ENCODE measurements around the gene AGO3. TPM values are rescaled to one million over a fixed set of nuclear protein-coding genes. Genes with fewer than 3 reads are reported as not detected.

Gene AGO3
- total and polyA plus RNA-seq, 10 of the 15 experiments (the other 5 are each of a cell fraction or from before 2014, with no cell fraction given) = 3.9 to 35.2 (median 12.5) TPM

- 46% methylated on average over 16 of the region's 16 CpGs for WGBS (ENCODE audit: insufficient coverage, insufficient replicate concordance, low lambda C conversion rate, missing lambda C conversion rate)
- no peak overlapping the region; the same call in 1 of the 2 replicates for H3K4me2 ChIP-seq (ENCODE audit: control insufficient read depth, insufficient read depth)
Measured at GRCh38 chr1:35882586-35882944, 48.3 kb upstream of the AGO3 start.

More at GRCh38 chr1:35882586-35882944, 48.3 kb upstream of the AGO3 start:
- Histone ChIP-seq H3K79me2 (ENCODE audit: control insufficient read depth, insufficient read depth, low read length) (peaks cover 11% of the 10 kb centered on the region), H3K9me3 (replicated peaks; ENCODE audit: control insufficient read depth, insufficient read depth, low read length) (no peaks in the 10 kb centered on the region), H4K20me1 (ENCODE audit: control insufficient read depth, insufficient read depth) (no peaks in the 10 kb centered on the region), H3K27me3 (replicated peaks in 1 of 2; ENCODE audit: control insufficient read depth in 2 of 2, insufficient read depth in 2 of 2, low read length in 1 of 2) (no peaks in the 10 kb centered on the region), H3K36me3 (ENCODE audit: control insufficient read depth in 2 of 2, insufficient read depth in 2 of 2, low read length in 1 of 2) (no peaks in the 10 kb centered on the region), H3K4me1 (ENCODE audit: control insufficient read depth, insufficient read depth, low read length) (peaks cover 13% of the 10 kb centered on the region), H3K9ac (ENCODE audit: control insufficient read depth, insufficient read depth, low read length) (no peak overlapping the region), H3K4me3 (no peak overlapping the region), H3K27ac (ENCODE audit: control insufficient read depth, insufficient read depth) (no peak overlapping the region), H2AFZ (ENCODE audit: control insufficient read depth, low read depth, low read length) (peak overlapping the region; percentile 59)
- DNase-seq (ENCODE audit: low read depth, low spot score) (no peak), FAIRE-seq (no peak), ATAC-seq (no peak)
- RAD21 ChIA-PET (ENCODE audit: unreplicated experiment) = interaction anchor here (0.6 to 1.1 kb wide), 3 partner anchors 25 to 333 kb away, joined by 3 to 4 read pairs (median 3); no protein-coding TSS in a partner anchor
- POLR2A ChIA-PET = interaction anchor here (0.9 to 1.6 kb wide), 4 partner anchors 14 to 51 kb away, joined by 3 to 6 read pairs (median 4); partner anchors contain the start of gene AGO3
- SMC1A ChIA-PET (ENCODE audit: uncharacterized antibody, unreplicated experiment) = interaction anchor here (0.6 to 1.6 kb wide), 2 partner anchors 48 to 299 kb away, joined by 3 to 5 read pairs; partner anchors contain the start of gene AGO3
- no peak for TF ChIP-seq E4F1 (IDR thresholded peaks at IDR 0.05; ENCODE audit: borderline replicate concordance, partially characterized antibody)
- CTCF ChIA-PET = interaction anchor here (0.6 to 1.7 kb wide), 12 partner anchors 9 to 305 kb away, joined by 3 to 8 read pairs (median 4); no protein-coding TSS in a partner anchor
- BruUV-seq (replicated peaks) = no TSS peak
- in situ Hi-C loops (cut with MboI) = no loop called here
- intact Hi-C loops (cut with micrococcal nuclease; ENCODE audit: unreplicated experiment) = loop anchor here (2.0 to 10.0 kb wide), 2 partner anchors 48 to 202 kb away; partner anchors contain the start of genes ADPRS, AGO3 and TEKT2
